ENCODE results near the gene TIMM23B. TPM values are rescaled to one million over a fixed set of nuclear protein-coding genes. Genes with fewer than 3 reads are reported as not detected.
"Not testable (repeated sequence)": the region's sequence is repeated elsewhere in the genome, so short reads cannot be mapped to it uniquely, and the experiment has no call there.

The TIMM23B gene
- total and polyA plus RNA-seq, 2 donors, result 11.4 to 16.3 TPM

- DNase-seq (ENCODE audit: extremely low spot score); H3K36me3 ChIP-seq (ENCODE audit: insufficient read depth); H3K4me1 ChIP-seq (ENCODE audit: insufficient read depth); H3K4me3 ChIP-seq (ENCODE audit: low read depth, low read length); H3K27ac ChIP-seq (ENCODE audit: low read depth): not testable (repeated sequence)
- WGBS, result 90% methylated on average over 2 of the region's 2 CpGs
These were observed 1.8 kb downstream of the TIMM23B start for GRCh38 chr10:49943607-49944006.

- H3K36me3 ChIP-seq (ENCODE audit: insufficient read depth); DNase-seq (ENCODE audit: extremely low spot score); H3K4me1 ChIP-seq (ENCODE audit: insufficient read depth); H3K4me3 ChIP-seq (ENCODE audit: low read depth, low read length); H3K27ac ChIP-seq (ENCODE audit: low read depth): not testable (repeated sequence)
- WGBS, result 98% methylated on average over 1 of the region's 2 CpGs
These were observed 6.3 kb downstream of the TIMM23B start for GRCh38 chr10:49948142-49948541.

DNA sequence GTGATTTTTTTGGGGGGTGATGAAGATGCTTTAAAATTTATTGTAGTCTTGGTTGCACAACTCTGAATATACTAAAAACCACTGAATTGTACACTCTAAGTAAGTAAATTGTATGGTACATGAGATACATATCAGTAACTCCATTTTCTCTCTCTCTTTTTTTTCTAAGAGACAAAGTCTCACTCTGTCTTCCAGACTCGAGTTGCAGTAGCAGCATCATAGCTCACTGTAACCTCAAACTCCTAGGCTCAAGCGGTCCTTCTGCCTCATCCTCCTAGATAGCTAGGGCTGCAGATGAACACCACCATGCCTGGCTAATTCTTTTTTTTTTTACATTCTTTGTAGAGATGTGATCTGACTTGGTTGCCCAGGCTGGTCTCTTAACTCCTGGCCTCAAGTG lies 6.9 kb downstream of the TIMM23B start:
- not testable (repeated sequence) for H3K4me3 ChIP-seq (ENCODE audit: low read depth, low read length); H3K27ac ChIP-seq (ENCODE audit: low read depth); H3K36me3 ChIP-seq (ENCODE audit: insufficient read depth); H3K4me1 ChIP-seq (ENCODE audit: insufficient read depth); DNase-seq (ENCODE audit: extremely low spot score)
- 96% methylated on average over 2 of the region's 2 CpGs for WGBS

DNA sequence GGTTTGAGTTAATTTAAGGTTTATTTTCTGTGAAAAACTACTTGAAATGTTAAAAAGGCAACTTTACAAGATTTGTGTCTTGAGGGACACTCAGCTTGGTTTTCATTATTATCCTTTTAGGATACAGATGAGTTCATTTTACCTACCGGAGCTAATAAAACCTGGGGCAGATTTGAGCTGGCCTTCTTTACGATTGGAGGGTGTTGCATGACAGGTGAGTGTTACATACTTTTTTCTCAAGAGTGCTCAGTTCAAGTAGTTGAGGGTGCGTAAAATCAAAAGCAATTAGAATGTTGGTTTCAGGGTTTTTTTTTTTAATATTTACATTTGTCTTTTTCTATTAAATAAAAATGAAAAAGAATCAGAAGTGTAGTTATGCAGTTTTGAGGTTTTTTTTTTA lies 10.2 kb downstream of the TIMM23B start:
- 73% methylated on average over 3 of the region's 3 CpGs for WGBS
- not testable (repeated sequence) for H3K4me1 ChIP-seq (ENCODE audit: insufficient read depth); H3K4me3 ChIP-seq (ENCODE audit: low read depth, low read length); DNase-seq (ENCODE audit: extremely low spot score); H3K36me3 ChIP-seq (ENCODE audit: insufficient read depth); H3K27ac ChIP-seq (ENCODE audit: low read depth)

GRCh38 chr10:49953122-49953521 lies 11.3 kb downstream of the TIMM23B start:
- H3K36me3 ChIP-seq (ENCODE audit: insufficient read depth); H3K4me3 ChIP-seq (ENCODE audit: low read depth, low read length); H3K27ac ChIP-seq (ENCODE audit: low read depth); H3K4me1 ChIP-seq (ENCODE audit: insufficient read depth); DNase-seq (ENCODE audit: extremely low spot score): not testable (repeated sequence)
- WGBS, result 84% methylated on average over 3 of the region's 3 CpGs

GRCh38 chr10:49970331-49970857 lies 28.5 kb downstream of the TIMM23B start:
- WGBS, result 95% methylated on average over 37 of the region's 37 CpGs
- H3K4me1 ChIP-seq (ENCODE audit: insufficient read depth); H3K27ac ChIP-seq (ENCODE audit: low read depth); H3K36me3 ChIP-seq (ENCODE audit: insufficient read depth); H3K4me3 ChIP-seq (ENCODE audit: low read depth, low read length); DNase-seq (ENCODE audit: extremely low spot score): not testable (repeated sequence)

DNA sequence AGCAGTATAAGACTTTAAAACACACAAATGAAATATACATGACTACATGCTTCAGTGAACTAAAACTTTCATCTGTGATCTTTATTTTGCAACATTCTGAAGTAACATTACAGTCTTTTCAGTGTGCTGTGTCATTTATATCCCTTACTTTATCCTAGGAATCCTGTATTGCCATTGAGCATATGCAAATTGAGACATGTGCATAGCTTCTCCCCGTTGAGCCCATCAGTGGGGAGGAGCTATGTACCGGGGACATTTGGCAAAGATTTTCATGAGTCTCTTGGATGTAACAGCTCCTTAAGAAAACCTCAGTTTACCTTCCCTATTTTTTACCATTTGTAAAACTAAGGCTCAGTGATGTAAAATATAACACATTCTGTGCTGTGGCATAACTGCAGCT lies 29.6 kb downstream of the TIMM23B start:
- not testable (repeated sequence) for H3K27ac ChIP-seq (ENCODE audit: low read depth); H3K4me1 ChIP-seq (ENCODE audit: insufficient read depth); H3K4me3 ChIP-seq (ENCODE audit: low read depth, low read length); H3K36me3 ChIP-seq (ENCODE audit: insufficient read depth); DNase-seq (ENCODE audit: extremely low spot score)
- 79% methylated on average over 2 of the region's 2 CpGs for WGBS

DNA sequence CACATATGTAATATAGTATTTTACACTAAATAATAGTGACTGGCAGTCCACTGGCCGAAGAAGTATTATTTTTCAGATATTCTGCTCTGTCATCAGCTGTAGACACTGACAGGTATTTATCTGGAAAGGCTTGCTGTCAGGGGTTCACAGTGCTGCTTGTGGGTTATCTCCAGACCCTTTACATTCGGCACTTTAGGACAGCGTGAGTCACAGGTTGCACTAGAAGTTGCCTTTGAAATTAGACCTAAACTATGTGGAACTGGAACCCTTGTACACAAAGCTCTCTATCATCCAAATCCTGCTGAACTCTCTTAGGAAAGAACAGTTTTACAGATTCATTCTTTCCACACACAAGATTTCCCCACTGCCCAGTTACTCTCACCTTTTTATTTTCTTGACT lies 30.2 kb downstream of the TIMM23B start:
- not testable (repeated sequence) for H3K27ac ChIP-seq (ENCODE audit: low read depth); H3K4me3 ChIP-seq (ENCODE audit: low read depth, low read length); DNase-seq (ENCODE audit: extremely low spot score); H3K36me3 ChIP-seq (ENCODE audit: insufficient read depth); H3K4me1 ChIP-seq (ENCODE audit: insufficient read depth)
- WGBS, result 92% methylated on average over 3 of the region's 3 CpGs

GRCh38 chr10:49977756-49978155 lies 35.9 kb downstream of the TIMM23B start:
- DNase-seq (ENCODE audit: extremely low spot score); H3K4me1 ChIP-seq (ENCODE audit: insufficient read depth); H3K36me3 ChIP-seq (ENCODE audit: insufficient read depth); H3K27ac ChIP-seq (ENCODE audit: low read depth); H3K4me3 ChIP-seq (ENCODE audit: low read depth, low read length): not testable (repeated sequence)
- 95% methylated on average over 3 of the region's 3 CpGs for WGBS

- not testable (repeated sequence) for H3K36me3 ChIP-seq (ENCODE audit: insufficient read depth); DNase-seq (ENCODE audit: extremely low spot score); H3K4me1 ChIP-seq (ENCODE audit: insufficient read depth); H3K4me3 ChIP-seq (ENCODE audit: low read depth, low read length); H3K27ac ChIP-seq (ENCODE audit: low read depth)
- WGBS, result 78% methylated on average over 3 of the region's 3 CpGs
These were observed 45.4 kb downstream of the TIMM23B start for GRCh38 chr10:49987207-49987606.

- H3K4me3 ChIP-seq (ENCODE audit: low read depth, low read length); DNase-seq (ENCODE audit: extremely low spot score); H3K4me1 ChIP-seq (ENCODE audit: insufficient read depth); H3K27ac ChIP-seq (ENCODE audit: low read depth); H3K36me3 ChIP-seq (ENCODE audit: insufficient read depth): not testable (repeated sequence)
- WGBS, result 94% methylated on average over 16 of the region's 18 CpGs
These were observed 46.5 kb downstream of the TIMM23B start, which contains the start of gene AGAP6 for GRCh38 chr10:49988376-49988775. Gene AGAP6 (plus strand): TSS chr10:49988406. CDS start chr10:49988716, 310 bp downstream.

GRCh38 chr10:49995321-49995720 lies 53.5 kb downstream of the TIMM23B start:
- not testable (repeated sequence) for DNase-seq (ENCODE audit: extremely low spot score); H3K27ac ChIP-seq (ENCODE audit: low read depth); H3K4me3 ChIP-seq (ENCODE audit: low read depth, low read length); H3K4me1 ChIP-seq (ENCODE audit: insufficient read depth); H3K36me3 ChIP-seq (ENCODE audit: insufficient read depth)
- WGBS, result 48% methylated on average over 5 of the region's 5 CpGs

- not testable (repeated sequence) for H3K27ac ChIP-seq (ENCODE audit: low read depth); DNase-seq (ENCODE audit: extremely low spot score); H3K4me3 ChIP-seq (ENCODE audit: low read depth, low read length); H3K4me1 ChIP-seq (ENCODE audit: insufficient read depth); H3K36me3 ChIP-seq (ENCODE audit: insufficient read depth)
- WGBS, result 95% methylated on average over 3 of the region's 7 CpGs
These were observed 72.2 kb downstream of the TIMM23B start for GRCh38 chr10:50014024-50014423.

DNA sequence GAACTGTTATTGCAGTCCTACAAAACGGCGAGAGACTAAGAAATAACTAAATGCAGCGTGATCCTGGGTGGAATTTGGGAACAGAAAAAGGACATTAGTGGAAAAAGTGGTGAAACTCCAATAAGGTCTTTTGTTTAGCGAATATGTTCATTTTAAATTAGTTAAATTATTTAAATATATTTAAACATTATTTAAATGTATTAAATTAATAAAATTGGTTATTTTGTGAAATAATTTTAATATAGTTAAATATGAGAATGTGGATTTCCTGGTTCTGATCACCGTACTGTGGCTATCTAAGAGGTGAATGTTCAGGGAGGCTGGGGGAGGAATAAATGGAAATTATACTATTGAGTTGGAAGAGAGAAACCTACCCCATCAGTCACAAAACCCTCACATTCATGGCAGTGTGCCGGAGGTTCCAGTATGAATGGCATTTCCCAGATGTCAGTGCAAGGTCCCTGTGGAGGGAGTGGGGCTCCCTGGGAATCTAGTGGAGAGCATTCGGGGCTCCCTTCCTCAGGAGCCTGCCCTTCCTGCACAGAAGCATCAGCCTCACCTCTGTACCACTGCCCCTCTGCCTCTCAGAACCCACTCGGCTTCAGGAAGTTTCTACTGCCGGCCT lies 73.9 kb downstream of the TIMM23B start:
- H3K36me3 ChIP-seq (ENCODE audit: insufficient read depth); H3K27ac ChIP-seq (ENCODE audit: low read depth); H3K4me3 ChIP-seq (ENCODE audit: low read depth, low read length); H3K4me1 ChIP-seq (ENCODE audit: insufficient read depth); DNase-seq (ENCODE audit: extremely low spot score): not testable (repeated sequence)
- 72% methylated on average over 9 of the region's 9 CpGs for WGBS

All from urinary bladder (tissue), 4 donors.